ENCODE data around the gene NOTCH4.
A peak's percentile ranks its signal among the peaks of the same experiment; 100 is the strongest.
"Not testable (repeated sequence)": the region's sequence is repeated elsewhere in the genome, so short reads cannot be mapped to it uniquely, and the experiment has no call there.

Gene NOTCH4

GRCh38 chr6:32216285-32216684, 7.6 kb downstream of the NOTCH4 start:
- no peak for DNase-seq

GRCh38 chr6:32215617-32216016, 8.2 kb downstream of the NOTCH4 start:
- DNase-seq: no peak

- no peak for DNase-seq
These were observed 9.7 kb downstream of the NOTCH4 start for GRCh38 chr6:32214126-32214525.

- DNase-seq: no peak
These were observed 10.2 kb downstream of the NOTCH4 start for GRCh38 chr6:32213649-32214048.

DNA sequence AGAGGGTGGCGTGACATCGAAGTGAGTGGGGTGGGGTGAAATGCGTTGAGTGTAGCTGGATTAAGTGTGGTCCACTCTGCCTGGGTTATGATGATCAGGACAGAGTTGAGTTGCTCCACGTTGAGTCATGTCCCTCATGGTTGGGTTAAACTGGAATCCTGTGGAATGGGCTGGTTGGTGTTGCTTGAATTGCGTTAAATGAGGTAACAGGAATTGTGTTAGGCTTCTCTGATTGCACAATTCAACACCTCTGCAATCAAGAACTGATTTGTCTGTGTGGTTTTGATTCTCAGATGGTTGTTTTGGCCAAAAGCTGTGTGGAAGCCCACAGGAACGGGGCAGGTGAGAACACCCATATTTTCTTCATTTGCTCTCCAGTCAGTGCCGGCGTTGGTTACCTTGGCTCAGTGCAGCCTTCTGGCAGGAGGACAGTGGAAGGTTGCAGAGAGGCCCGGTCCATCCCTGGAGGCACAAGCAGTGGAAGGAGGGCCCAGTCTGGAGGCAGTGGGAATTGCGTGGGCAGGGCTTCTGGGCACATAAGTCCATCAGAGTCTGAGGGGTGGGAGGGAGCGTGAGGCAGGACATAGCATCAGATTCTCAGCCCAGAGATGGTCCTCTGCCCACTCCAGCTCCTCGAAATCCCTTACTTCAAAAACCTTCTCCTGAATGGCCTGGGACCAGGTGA, 11.6 kb downstream of the NOTCH4 start:
- DNase-seq: no peak

GRCh38 chr6:32211432-32211831, 12.4 kb downstream of the NOTCH4 start:
- not testable (repeated sequence) for DNase-seq

DNA sequence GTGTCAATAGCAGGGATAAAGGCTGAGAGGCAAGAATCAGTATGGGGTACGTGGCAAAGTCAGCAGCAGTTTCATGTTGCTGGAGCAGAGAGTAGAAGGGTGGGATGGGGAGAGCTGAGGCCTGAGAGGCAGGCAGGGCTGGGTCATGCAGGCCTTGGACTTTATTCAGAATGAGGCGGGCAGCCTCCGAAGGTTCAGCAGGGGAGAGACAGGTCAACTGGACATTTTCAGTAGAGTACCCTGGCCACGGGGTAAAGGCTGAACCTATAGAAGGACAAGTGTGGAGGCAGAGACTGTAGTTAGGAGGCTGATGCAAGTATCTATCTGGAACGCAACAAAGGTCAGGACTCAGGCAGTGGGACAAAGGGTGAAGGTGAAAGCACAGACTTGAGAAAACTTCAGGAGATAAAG, 13.7 kb downstream of the NOTCH4 start:
- no peak for DNase-seq

DNA sequence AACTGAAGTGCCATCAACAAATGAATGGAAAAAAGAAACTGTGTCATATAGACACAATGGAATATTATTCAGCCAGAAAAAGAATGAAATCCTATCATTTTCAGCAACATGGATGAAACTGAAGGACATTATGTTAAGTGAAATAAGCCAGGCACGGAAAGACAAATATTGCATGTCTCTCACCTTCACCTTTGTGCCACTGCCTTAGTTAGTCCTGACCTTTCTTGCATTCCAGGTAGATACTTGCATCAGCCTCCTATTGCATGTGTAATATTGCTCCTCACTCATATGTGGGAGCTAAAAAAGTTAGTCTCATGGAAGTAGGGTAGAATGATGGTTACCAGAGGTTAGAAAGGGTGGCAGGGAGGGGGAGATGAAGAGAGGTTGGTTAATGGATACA, 14.9 kb downstream of the NOTCH4 start:
- DNase-seq: no peak

GRCh38 chr6:32204268-32204715, 19.6 kb downstream of the NOTCH4 start:
- no peak for DNase-seq

DNA sequence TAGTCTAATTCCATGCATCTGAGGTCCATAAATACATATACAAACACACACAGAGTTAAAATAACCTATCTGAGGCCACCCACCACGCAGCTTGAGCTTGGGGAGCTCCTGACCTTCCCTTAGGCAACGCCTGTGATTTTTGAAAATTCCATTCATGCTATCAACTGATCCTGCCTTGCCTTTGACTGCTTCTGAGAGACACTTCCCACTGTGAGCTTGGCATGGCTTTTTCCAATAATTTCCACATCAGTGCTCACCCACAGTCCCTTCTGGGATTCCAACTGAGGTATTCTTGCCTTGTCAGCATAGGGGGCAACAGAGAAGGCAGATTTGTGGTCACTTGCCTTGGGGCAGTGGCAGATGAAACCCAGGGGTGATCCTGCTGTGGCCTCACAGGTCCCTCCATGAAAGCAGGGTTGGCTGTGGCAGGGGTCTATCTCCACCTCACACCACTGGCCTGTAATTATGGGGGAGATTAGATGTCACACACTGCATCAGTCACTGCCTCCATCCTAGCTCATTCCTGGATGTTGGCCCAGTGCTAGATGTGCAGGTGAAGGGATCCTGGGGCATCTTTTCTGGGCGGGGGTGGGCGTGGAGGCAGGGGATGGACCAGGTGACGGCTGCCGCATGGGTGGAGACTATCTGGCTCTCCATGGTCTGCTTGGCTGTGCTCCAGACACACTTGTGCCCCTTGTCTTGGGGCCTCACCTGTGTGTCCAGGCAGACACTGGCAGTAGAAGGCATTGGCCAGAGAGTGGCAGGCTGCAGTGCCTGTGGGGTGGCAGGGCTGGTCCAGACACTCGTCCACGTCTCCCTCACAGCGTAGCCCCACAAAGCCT, 20.2 kb downstream of the NOTCH4 start:
- no peak for DNase-seq

GRCh38 chr6:32202186-32202585, 21.7 kb downstream of the NOTCH4 start:
- DNase-seq: no peak

GRCh38 chr6:32200711-32201475, 23.0 kb downstream of the NOTCH4 start:
- DNase-seq: no peak

DNA sequence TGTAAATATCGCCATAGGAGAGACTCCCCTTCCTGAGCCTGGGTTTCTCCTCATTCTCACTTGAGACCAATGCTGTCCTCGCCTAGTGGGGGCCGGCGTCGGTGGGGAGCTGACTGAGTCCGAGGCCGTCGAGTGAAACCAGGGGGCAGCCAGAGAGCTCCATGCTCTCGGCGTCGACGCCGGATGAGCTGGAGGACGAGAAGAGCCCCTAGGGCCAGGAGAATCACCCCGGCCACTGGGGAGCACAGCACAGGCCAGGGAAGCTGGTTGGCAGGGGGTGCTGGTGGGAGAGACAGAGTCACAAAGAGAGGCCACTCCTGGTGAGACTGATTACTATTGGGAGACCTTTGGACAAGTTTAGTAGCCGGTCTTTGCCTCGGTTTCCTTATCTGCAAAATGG, 25.0 kb downstream of the NOTCH4 start:
- no peak for DNase-seq

DNA sequence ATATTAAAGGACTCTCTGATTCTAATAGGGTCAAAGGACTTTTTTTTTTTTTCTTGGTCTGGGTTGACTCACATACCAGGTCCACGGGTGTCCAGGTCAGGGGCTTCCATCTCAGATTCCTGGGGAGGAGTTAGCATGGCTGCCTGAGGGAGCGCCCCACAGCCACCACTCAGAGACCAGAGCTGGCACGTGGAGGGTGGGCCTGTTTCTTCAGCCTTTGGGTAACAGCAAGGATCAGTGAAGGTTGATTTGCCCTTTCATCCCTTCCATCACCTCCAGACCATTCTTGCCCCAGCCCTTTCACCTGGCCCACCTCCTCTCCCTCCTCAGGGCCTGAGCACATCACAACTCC, 25.5 kb downstream of the NOTCH4 start:
- no peak for DNase-seq

DNA sequence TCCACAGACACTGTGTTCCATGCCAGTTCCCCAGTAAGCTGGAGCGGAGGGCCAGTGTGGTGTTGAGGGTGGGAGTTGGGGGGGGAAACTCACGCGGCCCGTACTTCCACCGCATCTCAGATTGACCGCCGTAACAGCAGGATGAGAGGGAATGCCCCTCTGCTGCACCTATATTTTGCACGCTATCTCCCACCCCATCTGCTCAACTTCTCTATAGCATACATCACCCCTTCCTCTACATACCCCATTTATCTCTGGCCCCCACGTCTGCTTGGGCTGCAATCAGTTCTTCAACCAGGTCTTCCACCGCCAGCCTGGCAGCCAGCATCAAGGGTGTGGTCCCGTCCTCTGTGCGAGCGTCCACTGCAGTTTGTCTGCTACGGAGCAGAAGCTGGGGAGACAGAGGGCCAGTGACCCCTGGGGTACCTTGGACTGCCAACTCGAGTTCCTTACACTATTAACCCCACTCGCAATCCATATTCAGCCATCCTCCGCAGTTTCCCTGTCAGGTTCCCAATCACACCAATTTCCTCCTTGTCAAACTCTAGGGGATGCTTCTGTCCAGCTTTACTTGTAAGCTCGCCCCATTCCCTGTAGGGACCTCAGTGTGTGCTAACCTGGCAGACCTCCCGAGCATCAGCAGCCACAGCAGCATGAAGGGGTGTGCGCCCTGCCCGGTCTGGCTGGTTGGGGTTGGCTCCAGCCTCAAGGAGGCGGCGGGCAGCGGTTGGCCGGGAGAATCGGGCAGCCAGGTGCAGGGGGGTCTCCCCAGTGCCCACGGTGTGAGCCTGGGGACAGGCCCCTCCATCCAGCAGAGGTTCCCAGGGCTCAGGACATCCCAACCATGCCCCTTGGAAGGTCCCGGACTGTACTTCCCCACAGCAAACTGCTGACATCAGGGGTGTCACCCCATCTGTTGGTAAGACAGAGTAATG, 26.9 kb downstream of the NOTCH4 start:
- peak; percentile 71 for DNase-seq

DNA sequence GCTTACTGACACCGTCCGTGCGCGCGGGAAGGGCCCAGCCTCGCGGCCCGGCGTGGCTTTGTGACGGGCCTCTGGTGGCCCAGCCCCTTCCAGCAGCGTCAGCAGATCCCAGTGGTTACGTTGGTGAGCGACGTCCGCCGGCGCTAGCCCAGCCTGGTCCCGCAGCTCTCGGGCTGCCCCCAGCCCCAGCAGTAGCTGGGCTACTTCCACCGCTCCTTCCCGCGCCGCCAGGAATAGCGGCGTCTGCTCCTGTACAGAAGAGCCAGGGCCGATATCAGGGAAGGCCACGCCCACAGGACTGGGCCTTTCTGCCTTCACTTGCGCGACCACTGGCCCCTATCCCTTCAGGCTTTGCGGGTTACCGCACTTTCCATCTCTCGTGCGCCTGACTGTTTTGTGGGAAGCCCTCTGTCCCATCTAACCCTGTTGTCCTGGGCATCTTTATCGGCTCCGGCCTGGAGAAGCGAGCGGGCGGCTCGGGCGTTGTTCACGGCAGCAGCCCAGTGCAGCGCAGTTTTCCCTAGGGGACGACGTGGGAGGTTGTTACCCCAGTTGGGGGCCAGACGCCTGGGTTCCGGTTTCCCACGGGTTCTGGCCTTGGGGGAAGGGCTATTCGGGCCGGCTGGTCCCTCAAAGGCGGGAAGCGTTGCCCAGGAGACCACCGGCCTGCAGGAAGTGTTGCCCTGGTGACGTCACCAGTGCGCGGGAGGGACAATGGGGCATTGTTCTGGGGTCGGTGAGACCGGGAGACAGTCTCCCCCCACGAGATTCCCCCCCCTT, 27.8 kb downstream of the NOTCH4 start:
- peak; percentile 69 for DNase-seq

- peak; percentile 100 for DNase-seq
These were observed 28.3 kb downstream of the NOTCH4 start for GRCh38 chr6:32195652-32195901.

GRCh38 chr6:32194825-32195651, 28.8 kb downstream of the NOTCH4 start:
- peak; percentile 62 for DNase-seq

DNA sequence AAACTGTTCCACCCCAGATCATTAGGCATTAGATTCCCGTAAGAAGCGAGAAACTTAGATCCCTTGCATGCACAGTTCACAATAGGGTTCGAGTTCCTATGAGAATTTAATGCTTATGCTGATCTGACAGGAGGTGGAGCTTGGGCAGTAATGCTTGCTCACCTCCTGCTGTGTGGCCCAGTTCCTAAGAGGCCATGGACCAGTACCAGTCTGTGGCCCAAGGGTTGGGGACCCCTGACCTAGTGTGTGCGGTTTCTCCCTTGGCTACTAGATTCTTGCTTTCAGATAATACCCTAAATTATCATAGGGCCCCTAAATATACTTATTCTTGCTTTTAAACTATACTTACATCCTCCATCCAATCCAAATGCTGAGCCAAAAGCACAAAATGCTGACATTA, 29.5 kb downstream of the NOTCH4 start:
- DNase-seq: no peak

GRCh38 chr6:32193096-32193495, 30.8 kb downstream of the NOTCH4 start:
- DNase-seq: not testable (repeated sequence)

DNA sequence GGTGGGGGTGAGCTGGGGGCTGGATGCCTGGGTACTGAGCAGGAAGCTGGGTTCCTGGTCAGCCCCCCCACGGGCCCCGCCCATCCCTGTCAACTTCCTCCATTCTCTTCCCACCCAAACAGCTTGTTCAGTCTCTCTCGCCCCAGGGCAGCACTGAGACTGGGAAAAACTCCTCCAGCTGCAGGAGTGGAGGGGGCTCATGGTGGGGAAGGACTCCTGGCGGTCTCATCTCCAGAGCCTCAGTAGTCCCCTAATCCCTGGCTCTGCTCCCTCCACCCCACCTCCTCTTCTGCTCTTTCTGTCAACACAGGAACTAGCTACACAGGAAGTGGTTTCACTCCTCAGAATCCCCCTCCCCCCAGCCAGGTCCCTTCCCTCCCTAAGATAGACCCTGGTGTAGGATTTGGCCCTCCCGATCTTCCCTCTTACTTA, 31.2 kb downstream of the NOTCH4 start, which contains the start of gene GPSM3:
TSS of gene GPSM3 (minus strand) at position 36 of the 432 bp plus-strand sequence. CDS start 130 bp downstream, outside the sequence.
- DNase-seq: peak; percentile 61
